ENCODE results near the gene WFDC6. TPM values are rescaled to one million over a fixed set of nuclear protein-coding genes. Genes with fewer than 3 reads are reported as not detected.
"Not testable (repeated sequence)": the region's sequence is repeated elsewhere in the genome, so short reads cannot be mapped to it uniquely, and the experiment has no call there.

The WFDC6 gene
- 1 to 10 TPM in 1 of 4 donors, not detected in 3; 1.6 TPM for total RNA-seq

DNA sequence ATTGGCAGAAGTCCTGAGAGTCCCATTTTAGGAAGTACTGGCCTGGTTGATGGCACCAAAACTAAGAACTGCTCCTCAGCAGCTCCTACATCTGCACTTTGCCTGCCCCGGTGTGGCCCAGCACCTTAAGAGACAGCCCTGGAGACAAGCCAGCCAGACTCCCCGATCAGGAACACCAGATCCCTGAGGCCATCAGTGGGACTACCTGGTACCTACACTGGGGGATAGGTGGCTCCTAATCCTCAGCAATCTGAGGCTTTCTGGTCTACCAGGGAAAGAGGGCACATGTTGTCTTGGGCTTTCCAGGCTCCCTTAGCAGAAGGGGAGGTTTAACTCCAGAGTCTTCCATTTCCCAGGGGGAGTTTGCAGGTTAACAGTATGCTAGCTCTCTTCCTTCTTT is at the start of gene WFDC6:
TSS of gene WFDC6 (minus strand) at position 101 of the 400 bp plus-strand sequence. CDS start at position 26, 75 bp downstream.
- DNase-seq (ENCODE audit: low spot score in 2 of 2), result no peak
- H3K36me3 ChIP-seq, result no peaks in the 10 kb centered on the region
- no peaks in the 10 kb centered on the region for H3K9me3 ChIP-seq
- H3K27me3 ChIP-seq, result peaks cover 25% of the 10 kb centered on the region
- H3K4me1 ChIP-seq, result no peaks in the 10 kb centered on the region
- H3K4me3 ChIP-seq, result no peak within 1 kb of the TSS
- 83% methylated on average over 1 of the region's 2 CpGs for WGBS
- no peak within 1 kb of the TSS for H3K27ac ChIP-seq
- TF ChIP-seq POLR2A (IDR thresholded peaks at IDR 0.05) (no peak), EP300 (IDR thresholded peaks at IDR 0.05) (no peak), POLR2AphosphoS5 (IDR thresholded peaks at IDR 0.05) (no peak)
- TF ChIP-seq, protein P1, sequence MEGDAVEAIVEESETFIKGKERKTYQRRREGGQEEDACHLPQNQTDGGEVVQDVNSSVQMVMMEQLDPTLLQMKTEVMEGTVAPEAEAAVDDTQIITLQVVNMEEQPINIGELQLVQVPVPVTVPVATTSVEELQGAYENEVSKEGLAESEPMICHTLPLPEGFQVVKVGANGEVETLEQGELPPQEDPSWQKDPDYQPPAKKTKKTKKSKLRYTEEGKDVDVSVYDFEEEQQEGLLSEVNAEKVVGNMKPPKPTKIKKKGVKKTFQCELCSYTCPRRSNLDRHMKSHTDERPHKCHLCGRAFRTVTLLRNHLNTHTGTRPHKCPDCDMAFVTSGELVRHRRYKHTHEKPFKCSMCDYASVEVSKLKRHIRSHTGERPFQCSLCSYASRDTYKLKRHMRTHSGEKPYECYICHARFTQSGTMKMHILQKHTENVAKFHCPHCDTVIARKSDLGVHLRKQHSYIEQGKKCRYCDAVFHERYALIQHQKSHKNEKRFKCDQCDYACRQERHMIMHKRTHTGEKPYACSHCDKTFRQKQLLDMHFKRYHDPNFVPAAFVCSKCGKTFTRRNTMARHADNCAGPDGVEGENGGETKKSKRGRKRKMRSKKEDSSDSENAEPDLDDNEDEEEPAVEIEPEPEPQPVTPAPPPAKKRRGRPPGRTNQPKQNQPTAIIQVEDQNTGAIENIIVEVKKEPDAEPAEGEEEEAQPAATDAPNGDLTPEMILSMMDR (IDR thresholded peaks at IDR 0.05), result no peak

DNA sequence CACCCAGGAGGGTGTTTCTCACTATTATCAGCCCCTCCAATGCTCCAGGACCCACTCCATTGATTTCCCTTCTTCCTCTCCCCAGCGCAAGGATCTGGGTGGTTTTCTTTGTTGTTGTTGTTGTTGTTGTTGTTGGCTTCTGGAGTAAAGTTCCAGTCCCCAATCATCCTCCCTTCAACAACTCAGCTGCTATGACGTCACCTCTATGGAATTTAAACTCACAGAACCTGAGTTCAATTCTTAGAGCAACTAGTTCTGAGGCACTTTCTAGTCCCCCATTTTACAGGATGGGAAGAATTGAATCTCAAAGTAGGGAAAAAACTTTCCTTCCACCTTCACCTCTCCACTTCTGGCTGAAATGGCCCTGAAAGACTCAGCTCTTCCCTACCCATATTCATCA is 49.5 kb upstream of the WFDC6 start:
- TF ChIP-seq, protein P1 (IDR thresholded peaks at IDR 0.05), result no peak
- TF ChIP-seq EP300 (IDR thresholded peaks at IDR 0.05) (no peak), POLR2A (IDR thresholded peaks at IDR 0.05) (no peak), POLR2AphosphoS5 (IDR thresholded peaks at IDR 0.05) (no peak)
- Histone ChIP-seq H3K4me1 (no peaks in the 10 kb centered on the region), H3K9me3 (no peaks in the 10 kb centered on the region), H3K27ac (no peak overlapping the region), H3K36me3 (no peaks in the 10 kb centered on the region), H3K4me3 (no peak overlapping the region), H3K27me3 (peaks cover 3% of the 10 kb centered on the region)
- no peak for DNase-seq (ENCODE audit: low spot score in 2 of 2)
- 62% methylated on average over 2 of the region's 2 CpGs for WGBS

DNA sequence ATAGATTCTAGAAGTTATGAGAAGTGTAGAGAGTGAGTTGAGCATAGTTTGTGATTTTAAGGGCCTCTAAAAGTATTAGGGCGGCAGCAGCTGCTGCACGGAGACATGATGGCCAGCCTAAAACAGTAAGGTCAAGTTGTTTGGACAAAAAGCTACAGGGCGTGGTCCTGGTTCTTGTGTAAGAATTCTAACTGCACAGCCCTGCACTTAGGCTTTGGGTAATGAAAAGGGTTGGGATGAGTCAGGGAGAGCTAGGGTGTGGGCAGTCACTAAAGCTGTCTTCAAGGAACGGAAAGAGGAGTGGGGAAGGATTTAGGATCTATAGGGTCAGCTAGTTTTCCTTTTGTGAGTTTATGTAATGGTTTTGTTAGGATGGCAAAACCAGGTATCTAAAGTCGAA is 46.7 kb upstream of the WFDC6 start:
- H3K9me3 ChIP-seq; H3K36me3 ChIP-seq; H3K4me1 ChIP-seq; DNase-seq (ENCODE audit: low spot score in 2 of 2); H3K27ac ChIP-seq; H3K27me3 ChIP-seq; H3K4me3 ChIP-seq: not testable (repeated sequence)
- WGBS, result 74% methylated on average over 5 of the region's 5 CpGs

DNA sequence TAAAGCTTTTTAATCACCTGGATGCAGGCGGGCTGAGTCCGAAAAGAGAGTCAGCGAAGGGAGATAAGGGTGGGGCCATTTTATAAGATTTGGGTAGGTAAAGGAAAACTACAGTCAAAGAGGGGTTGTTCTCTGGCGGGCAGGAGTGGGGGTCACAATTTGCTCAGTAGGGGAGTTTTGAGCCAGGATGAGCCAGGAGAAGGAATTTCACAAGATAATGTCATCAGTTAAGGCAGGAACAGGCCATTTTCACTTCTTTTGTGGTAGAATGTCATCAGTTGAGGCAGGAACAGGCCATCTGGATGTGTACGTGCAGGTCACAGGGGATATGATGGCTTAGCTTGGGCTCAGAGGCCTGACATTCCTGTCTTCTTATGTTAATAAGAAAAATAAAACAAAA is 45.0 kb upstream of the WFDC6 start:
- not testable (repeated sequence) for H3K4me3 ChIP-seq; H3K4me1 ChIP-seq; H3K27ac ChIP-seq; DNase-seq (ENCODE audit: low spot score in 2 of 2); H3K9me3 ChIP-seq; H3K36me3 ChIP-seq
- H3K27me3 ChIP-seq, result peaks cover 12% of the 10 kb centered on the region
- 90% methylated on average over 5 of the region's 5 CpGs for WGBS

DNA sequence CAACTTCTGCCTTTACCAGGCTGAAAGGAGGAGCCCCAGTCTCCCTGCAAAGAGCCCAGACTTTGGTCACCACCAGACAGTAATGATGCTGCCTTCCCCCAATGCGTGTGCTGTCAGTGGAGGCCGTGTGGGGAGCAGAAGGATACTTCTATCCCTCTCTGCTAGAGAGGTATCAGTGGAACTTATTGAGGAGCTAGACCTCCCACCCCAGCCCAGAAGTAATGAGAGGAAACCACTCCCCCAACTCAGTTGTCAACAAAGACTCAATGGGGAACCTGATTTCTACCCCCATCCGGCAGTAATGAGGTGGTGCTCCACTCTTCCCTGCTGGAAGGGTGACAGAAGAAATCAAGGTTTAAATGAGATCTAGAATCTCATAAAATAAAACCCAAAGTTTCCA is 44.2 kb upstream of the WFDC6 start:
- TF ChIP-seq POLR2A (IDR thresholded peaks at IDR 0.05), result no peak
- TF ChIP-seq, protein P1 (IDR thresholded peaks at IDR 0.05), result no peak
- no peak for TF ChIP-seq POLR2AphosphoS5 (IDR thresholded peaks at IDR 0.05)
- no peak for TF ChIP-seq EP300 (IDR thresholded peaks at IDR 0.05)

DNA sequence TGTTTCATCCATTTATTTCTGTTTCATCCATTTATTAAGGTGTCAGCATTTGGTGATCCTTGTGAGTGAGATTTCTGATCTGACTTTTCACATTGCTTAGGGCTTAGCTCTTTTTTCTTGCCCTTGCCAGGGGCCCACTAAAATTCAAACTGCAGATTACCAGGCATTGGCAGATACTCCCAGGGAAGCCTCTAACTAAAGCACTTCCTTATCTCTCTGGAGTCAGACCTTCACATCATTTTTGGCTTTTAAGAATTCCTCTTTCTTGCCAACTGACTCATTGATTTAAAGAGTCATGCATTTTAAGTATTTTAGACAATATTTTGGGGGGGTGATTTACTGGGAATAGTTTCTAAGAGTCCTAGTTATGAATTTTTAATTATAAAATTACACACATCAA is 42.4 kb upstream of the WFDC6 start:
- H3K4me1 ChIP-seq, result no peaks in the 10 kb centered on the region
- H3K9me3 ChIP-seq, result no peaks in the 10 kb centered on the region
- H3K27ac ChIP-seq, result no peak overlapping the region
- DNase-seq (ENCODE audit: low spot score in 2 of 2), result no peak
- H3K36me3 ChIP-seq, result no peaks in the 10 kb centered on the region
- TF ChIP-seq, protein P1 (IDR thresholded peaks at IDR 0.05), result no peak
- TF ChIP-seq POLR2AphosphoS5 (IDR thresholded peaks at IDR 0.05) (no peak), EP300 (IDR thresholded peaks at IDR 0.05) (no peak), POLR2A (IDR thresholded peaks at IDR 0.05) (no peak)
- peaks cover 15% of the 10 kb centered on the region for H3K27me3 ChIP-seq
- H3K4me3 ChIP-seq, result no peak overlapping the region

More for the DNA sequence above, 44.2 kb upstream of the WFDC6 start:
- H3K9me3 ChIP-seq, result no peaks in the 10 kb centered on the region
- H3K27me3 ChIP-seq, result peaks cover 17% of the 10 kb centered on the region
- DNase-seq (ENCODE audit: low spot score in 2 of 2), result no peak
- 84% methylated on average over 3 of the region's 3 CpGs for WGBS
- no peaks in the 10 kb centered on the region for H3K4me1 ChIP-seq
- no peak overlapping the region for H3K4me3 ChIP-seq
- H3K27ac ChIP-seq, result no peak overlapping the region
- no peaks in the 10 kb centered on the region for H3K36me3 ChIP-seq
